HepG2 (cell line): Measurements from ENCODE around the gene KLC3. TPM values are rescaled to one million over a fixed set of nuclear protein-coding genes. Genes with fewer than 3 reads are reported as not detected.

Source experiments
- ADNP ChIP-seq: sonication (generic); formaldehyde crosslinking; IDR thresholded peaks from 2 replicates; pipeline ENCODE4 v1.4.0; 2020; ENCODE audit warnings: missing genetic modification reagents
- NONO ChIP-seq, 2 experiments: fragments of 450-650 bp in 1 of 2; sonication (generic) in 1 of 2; formaldehyde crosslinking in 1 of 2; IDR thresholded peaks in 1 of 2; conservative IDR thresholded peaks in 1 of 2; 2 replicates each; pipeline versions ENCODE4 v1.6.1 to v1.8.0; 2017 to 2022; ENCODE audit warnings: mild to moderate bottlenecking in 1 of 2, missing genetic modification reagents in 1 of 2, moderate library complexity in 1 of 2
- NR3C1 ChIP-seq: sonication (generic); formaldehyde crosslinking; IDR thresholded peaks from 2 replicates; pipeline ENCODE4 v1.4.0; 2020; ENCODE audit warnings: missing genetic modification reagents
- SAP130 ChIP-seq: IDR thresholded peaks from 2 replicates; pipeline ENCODE4 v1.6.1; 2016; ENCODE audit warnings: low read depth
- ZNF101 ChIP-seq: sonication (generic); formaldehyde crosslinking; IDR thresholded peaks from 2 replicates; pipeline ENCODE4 v1.4.0; 2020; ENCODE audit warnings: mild to moderate bottlenecking, low read depth, missing genetic modification reagents, borderline replicate concordance
- ZNF143 ChIP-seq: sonication (generic); formaldehyde crosslinking; IDR thresholded peaks from 2 replicates; pipeline ENCODE4 v1.4.0; 2020; ENCODE audit warnings: missing genetic modification reagents
- ZNF274 ChIP-seq: sonication (generic); formaldehyde crosslinking; IDR thresholded peaks from 2 replicates; pipeline ENCODE4 v1.5.1; 2020; ENCODE audit warnings: mild to moderate bottlenecking, missing genetic modification reagents
- ZNF501 ChIP-seq: sonication (generic); formaldehyde crosslinking; IDR thresholded peaks from 2 replicates; pipeline ENCODE4 v1.5.1; 2020; ENCODE audit warnings: mild to moderate bottlenecking, moderate library complexity, missing genetic modification reagents
- ZNF878 ChIP-seq: sonication (generic); formaldehyde crosslinking; IDR thresholded peaks from 2 replicates; pipeline ENCODE4 v1.8.1; 2023; ENCODE audit warnings: mild to moderate bottlenecking, missing genetic modification reagents, moderate library complexity
- polyA plus RNA-seq, 8 experiments: library from polyadenylated mRNA; depleted of rRNA in 3 of 8; stranded (reverse) in 7 of 8; unstranded in 1 of 8; fragments of >200 nt; fragmentation: Illumina TruSeq in 4 of 8; extraction: Trizol in 4 of 8; gene quantifications; 2 replicates each; pipeline versions ENCODE4 v1.2.1 to v1.2.3, GENCODE V29; 2011 to 2016; ENCODE audit warnings: low read depth in 4 of 8, missing spikeins in 1 of 8, mixed read lengths in 1 of 8; ENCODE audit not compliant: insufficient read depth in 1 of 8
- total RNA-seq, 5 experiments: library from RNA; depleted of rRNA; stranded (reverse); fragments of >200 nt; fragmentation: Illumina TruSeq; extraction: Trizol; gene quantifications; 2 replicates each; pipeline ENCODE4 v1.2.3, GENCODE V29; 2016; ENCODE audit warnings: low read depth in 1 of 5
- TF ChIP-seq, protein P1 (sequence below): sonication (generic); formaldehyde crosslinking; IDR thresholded peaks from 2 replicates; pipeline ENCODE4 v1.8.1; 2023; ENCODE audit warnings: mild to moderate bottlenecking, missing genetic modification reagents
- TF ChIP-seq, protein P2 (sequence below): sonication (generic); formaldehyde crosslinking; IDR thresholded peaks from 2 replicates; pipeline ENCODE4 v1.4.0; 2020; ENCODE audit warnings: missing genetic modification reagents
- TF ChIP-seq, protein P3 (sequence below): sonication (generic); formaldehyde crosslinking; IDR thresholded peaks from 2 replicates; pipeline ENCODE4 v1.9.0; 2021; ENCODE audit warnings: mild to moderate bottlenecking, missing genetic modification reagents
- TF ChIP-seq, protein P4 (sequence below): sonication (generic); formaldehyde crosslinking; IDR thresholded peaks from 2 replicates; pipeline ENCODE4 v1.5.0; 2020; ENCODE audit warnings: missing genetic modification reagents

Gene KLC3
- total and polyA plus RNA-seq, 2 of the 13 experiments (the other 11 are each of a cell fraction or from before 2014, with no cell fraction given) = 0.13 TPM; not detected in 1

DNA sequence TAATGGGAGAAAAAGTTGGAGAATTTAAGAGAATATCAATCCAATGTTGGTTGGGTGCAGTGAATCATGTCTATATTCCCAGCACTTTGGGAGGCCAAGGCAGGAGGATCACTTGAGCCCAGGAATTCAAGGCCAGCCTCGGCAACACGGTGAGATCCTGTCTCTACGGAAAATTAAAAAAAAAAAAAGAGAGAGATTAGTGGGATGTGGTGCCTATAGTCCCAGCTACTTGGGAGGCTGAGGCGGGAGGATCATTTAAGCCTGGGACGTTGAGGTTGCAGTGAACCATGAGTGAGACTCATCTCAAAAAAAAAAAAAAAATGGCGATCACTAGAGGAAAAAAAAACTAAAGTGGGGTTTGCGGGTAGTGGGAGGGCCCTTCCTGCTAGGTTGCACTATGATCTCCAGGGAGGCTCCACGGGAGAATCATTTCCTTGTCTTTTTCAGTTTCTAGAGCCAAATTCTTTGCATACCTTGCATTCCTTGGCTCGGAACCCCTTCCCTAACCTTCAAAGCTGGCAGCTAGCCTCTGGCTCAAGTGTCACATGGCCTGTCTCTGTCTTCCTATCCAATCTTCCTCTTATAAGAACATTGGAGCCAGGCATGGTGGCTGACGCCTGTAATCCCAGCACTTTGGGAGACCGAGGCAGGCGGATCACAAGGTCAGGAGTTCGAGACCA is 35.6 kb downstream of the KLC3 start (continued):
- no peak for TF ChIP-seq NR3C1
- peak; percentile 55 for TF ChIP-seq SAP130 (CRISPR knock-in tag)
- TF ChIP-seq ADNP = no peak
- TF ChIP-seq ZNF274 (CRISPR knock-in tag) = no peak
- no peak for TF ChIP-seq NONO (IDR thresholded peaks at IDR 0.05)
- TF ChIP-seq NONO (CRISPR knock-in tag; conservative IDR thresholded peaks at IDR 0.05) = no peak
- peak; percentile 27; the same call in 1 of the 2 replicates for TF ChIP-seq ZNF143
- TF ChIP-seq, protein P1, sequence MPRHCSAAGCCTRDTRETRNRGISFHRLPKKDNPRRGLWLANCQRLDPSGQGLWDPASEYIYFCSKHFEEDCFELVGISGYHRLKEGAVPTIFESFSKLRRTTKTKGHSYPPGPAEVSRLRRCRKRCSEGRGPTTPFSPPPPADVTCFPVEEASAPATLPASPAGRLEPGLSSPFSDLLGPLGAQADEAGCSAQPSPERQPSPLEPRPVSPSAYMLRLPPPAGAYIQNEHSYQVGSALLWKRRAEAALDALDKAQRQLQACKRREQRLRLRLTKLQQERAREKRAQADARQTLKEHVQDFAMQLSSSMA (CRISPR knock-in tag) = no peak
- TF ChIP-seq, protein P2, sequence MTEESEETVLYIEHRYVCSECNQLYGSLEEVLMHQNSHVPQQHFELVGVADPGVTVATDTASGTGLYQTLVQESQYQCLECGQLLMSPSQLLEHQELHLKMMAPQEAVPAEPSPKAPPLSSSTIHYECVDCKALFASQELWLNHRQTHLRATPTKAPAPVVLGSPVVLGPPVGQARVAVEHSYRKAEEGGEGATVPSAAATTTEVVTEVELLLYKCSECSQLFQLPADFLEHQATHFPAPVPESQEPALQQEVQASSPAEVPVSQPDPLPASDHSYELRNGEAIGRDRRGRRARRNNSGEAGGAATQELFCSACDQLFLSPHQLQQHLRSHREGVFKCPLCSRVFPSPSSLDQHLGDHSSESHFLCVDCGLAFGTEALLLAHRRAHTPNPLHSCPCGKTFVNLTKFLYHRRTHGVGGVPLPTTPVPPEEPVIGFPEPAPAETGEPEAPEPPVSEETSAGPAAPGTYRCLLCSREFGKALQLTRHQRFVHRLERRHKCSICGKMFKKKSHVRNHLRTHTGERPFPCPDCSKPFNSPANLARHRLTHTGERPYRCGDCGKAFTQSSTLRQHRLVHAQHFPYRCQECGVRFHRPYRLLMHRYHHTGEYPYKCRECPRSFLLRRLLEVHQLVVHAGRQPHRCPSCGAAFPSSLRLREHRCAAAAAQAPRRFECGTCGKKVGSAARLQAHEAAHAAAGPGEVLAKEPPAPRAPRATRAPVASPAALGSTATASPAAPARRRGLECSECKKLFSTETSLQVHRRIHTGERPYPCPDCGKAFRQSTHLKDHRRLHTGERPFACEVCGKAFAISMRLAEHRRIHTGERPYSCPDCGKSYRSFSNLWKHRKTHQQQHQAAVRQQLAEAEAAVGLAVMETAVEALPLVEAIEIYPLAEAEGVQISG (CRISPR knock-in tag) = peak; percentile 26; the same call in 1 of the 2 replicates
- no peak for TF ChIP-seq ZNF101 (CRISPR knock-in tag)
- no peak for TF ChIP-seq ZNF878 (CRISPR knock-in tag)
- TF ChIP-seq, protein P3, sequence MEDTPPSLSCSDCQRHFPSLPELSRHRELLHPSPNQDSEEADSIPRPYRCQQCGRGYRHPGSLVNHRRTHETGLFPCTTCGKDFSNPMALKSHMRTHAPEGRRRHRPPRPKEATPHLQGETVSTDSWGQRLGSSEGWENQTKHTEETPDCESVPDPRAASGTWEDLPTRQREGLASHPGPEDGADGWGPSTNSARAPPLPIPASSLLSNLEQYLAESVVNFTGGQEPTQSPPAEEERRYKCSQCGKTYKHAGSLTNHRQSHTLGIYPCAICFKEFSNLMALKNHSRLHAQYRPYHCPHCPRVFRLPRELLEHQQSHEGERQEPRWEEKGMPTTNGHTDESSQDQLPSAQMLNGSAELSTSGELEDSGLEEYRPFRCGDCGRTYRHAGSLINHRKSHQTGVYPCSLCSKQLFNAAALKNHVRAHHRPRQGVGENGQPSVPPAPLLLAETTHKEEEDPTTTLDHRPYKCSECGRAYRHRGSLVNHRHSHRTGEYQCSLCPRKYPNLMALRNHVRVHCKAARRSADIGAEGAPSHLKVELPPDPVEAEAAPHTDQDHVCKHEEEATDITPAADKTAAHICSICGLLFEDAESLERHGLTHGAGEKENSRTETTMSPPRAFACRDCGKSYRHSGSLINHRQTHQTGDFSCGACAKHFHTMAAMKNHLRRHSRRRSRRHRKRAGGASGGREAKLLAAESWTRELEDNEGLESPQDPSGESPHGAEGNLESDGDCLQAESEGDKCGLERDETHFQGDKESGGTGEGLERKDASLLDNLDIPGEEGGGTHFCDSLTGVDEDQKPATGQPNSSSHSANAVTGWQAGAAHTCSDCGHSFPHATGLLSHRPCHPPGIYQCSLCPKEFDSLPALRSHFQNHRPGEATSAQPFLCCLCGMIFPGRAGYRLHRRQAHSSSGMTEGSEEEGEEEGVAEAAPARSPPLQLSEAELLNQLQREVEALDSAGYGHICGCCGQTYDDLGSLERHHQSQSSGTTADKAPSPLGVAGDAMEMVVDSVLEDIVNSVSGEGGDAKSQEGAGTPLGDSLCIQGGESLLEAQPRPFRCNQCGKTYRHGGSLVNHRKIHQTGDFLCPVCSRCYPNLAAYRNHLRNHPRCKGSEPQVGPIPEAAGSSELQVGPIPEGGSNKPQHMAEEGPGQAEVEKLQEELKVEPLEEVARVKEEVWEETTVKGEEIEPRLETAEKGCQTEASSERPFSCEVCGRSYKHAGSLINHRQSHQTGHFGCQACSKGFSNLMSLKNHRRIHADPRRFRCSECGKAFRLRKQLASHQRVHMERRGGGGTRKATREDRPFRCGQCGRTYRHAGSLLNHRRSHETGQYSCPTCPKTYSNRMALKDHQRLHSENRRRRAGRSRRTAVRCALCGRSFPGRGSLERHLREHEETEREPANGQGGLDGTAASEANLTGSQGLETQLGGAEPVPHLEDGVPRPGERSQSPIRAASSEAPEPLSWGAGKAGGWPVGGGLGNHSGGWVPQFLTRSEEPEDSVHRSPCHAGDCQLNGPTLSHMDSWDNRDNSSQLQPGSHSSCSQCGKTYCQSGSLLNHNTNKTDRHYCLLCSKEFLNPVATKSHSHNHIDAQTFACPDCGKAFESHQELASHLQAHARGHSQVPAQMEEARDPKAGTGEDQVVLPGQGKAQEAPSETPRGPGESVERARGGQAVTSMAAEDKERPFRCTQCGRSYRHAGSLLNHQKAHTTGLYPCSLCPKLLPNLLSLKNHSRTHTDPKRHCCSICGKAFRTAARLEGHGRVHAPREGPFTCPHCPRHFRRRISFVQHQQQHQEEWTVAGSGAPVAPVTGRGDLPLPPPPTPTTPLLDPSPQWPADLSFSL (CRISPR knock-in tag) = no peak
- TF ChIP-seq ZNF501 (CRISPR knock-in tag) = no peak
- TF ChIP-seq, protein P4, sequence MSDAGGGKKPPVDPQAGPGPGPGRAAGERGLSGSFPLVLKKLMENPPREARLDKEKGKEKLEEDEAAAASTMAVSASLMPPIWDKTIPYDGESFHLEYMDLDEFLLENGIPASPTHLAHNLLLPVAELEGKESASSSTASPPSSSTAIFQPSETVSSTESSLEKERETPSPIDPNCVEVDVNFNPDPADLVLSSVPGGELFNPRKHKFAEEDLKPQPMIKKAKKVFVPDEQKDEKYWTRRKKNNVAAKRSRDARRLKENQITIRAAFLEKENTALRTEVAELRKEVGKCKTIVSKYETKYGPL (CRISPR knock-in tag) = no peak
